Non-pigmented ciliary epithelial cell (primary cell): ENCODE results near the gene MCAM.

ENCODE experiments used
- DNase-seq: peaks from one replicate; pipeline ENCODE4 v3.0.0-alpha.2; 2010; ENCODE audit warnings: low read depth

The MCAM gene

DNA sequence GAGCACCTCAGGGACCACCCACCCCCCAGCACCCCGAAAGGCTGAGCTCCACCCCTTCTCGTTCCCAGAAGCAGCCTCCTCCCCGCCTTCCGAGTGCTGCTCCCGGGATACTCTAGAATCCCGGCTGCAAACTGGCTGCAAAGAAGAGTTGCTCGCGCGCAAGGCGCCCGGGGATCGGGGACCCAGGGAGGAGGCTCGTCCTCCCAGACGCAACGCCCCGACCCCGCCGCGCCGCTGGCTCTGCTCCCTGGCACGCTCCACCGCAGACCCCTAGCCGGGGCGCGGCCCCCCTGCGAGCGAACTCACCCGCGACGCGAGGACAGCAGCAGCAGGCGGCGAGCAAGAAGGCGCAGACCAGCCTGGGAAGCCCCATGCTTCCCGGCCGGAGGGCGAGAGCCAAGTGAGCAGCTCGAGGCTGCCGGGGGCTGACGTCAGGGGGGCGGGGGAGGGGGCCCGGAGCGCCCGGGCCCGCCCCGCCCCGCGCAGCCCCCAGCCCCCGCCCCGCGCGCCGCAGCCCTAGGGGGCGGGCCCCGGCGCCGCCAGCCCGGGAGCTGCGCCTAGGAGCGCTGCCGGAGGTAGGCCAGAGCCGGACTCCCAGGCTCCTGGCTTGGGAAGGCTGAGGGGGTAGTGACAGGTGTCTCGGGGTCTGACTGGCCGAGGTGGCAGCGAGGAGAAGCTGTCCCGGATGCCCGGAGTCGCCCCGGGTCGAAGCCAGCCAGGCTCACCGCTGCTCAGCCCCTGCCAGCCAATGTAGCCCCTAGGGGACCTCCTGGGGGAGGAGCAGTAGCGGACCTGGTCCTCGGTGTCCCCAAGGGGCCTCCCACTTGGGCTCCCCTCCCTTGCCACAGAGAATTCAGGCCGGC, at the start of gene MCAM:
TSS of gene MCAM (minus strand) at position 402 of the 863 bp plus-strand sequence. CDS start at position 373, 29 bp downstream.
- no peak for DNase-seq

GRCh38 chr11:119365071-119365591, 48.2 kb upstream of the MCAM start:
- DNase-seq = no peak

DNA sequence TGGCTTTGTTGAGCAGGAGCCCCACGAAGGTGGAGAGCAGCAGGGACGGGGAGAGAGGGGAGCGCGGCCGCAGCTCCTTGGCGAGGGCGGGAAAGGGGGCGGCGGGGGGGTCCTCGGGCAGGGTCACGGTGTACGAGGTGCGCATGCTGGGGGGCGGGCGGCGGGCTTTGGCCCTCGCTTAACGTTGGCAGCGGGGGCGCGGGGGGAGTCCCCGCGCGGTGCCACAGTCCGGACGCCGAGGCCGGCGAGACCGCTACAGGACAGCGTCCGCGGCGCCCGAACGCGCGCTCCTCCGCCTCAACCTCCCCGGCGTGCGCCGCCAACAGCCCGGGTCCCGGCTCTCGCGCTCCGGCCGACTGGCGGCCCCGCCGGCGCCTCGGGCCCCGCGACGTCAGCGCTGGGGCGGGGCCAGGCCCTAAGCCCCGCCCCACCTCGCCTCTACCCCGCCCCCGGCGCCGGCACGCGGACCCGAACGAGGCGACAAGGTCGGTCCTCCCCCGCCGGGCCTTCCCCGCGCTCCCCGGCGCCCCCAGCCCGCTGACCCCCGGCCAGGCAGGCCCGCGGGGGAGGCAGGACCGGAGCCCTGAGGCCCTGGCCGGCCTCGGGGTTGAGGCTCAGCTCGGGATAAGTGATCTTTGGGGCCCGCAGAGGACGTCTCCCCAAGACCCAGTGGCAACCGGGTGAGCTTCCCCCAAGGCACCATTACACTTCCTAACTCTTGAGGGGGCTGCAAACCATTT, 47.1 kb upstream of the MCAM start:
- DNase-seq = no peak

DNA sequence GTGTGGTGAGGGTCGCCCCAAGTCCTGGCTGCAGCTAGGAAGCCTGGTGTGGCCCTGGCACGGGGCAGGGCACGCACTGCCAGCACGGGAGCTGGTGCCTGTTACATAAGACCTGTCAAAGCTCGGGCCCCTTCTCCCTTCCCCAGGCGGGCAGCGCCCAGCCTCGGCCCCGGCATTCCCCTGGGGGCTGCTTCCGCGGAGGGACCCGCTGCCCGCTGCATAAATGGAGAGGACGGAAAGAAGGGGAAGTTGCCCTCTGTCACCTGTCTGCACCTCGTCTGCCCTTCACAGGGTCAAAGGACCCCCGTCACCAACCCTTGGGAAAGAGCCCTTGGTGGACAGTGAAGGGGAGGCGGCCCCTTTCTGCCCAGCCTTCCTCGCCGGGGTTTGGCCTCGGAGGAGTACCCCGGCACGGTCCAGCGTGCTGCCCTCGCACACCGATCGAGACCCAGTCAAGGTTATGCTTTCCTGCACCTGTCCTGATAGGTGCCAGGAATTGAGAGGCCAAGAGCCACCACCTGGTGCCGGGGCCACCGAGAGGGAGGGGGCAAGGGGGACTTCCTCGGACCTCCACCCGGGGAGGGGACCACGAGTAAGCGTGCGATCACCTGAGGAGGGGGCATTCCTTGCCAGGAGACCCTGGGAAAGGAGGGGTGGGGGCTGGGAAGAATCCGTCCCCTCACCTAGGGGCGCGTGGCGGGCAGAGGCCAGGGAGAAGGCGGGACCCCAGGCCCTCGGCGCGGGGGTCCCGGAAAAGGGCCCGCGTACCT, 46.3 kb upstream of the MCAM start:
- DNase-seq = no peak

GRCh38 chr11:119362741-119363080, 45.8 kb upstream of the MCAM start:
- DNase-seq = no peak

DNA sequence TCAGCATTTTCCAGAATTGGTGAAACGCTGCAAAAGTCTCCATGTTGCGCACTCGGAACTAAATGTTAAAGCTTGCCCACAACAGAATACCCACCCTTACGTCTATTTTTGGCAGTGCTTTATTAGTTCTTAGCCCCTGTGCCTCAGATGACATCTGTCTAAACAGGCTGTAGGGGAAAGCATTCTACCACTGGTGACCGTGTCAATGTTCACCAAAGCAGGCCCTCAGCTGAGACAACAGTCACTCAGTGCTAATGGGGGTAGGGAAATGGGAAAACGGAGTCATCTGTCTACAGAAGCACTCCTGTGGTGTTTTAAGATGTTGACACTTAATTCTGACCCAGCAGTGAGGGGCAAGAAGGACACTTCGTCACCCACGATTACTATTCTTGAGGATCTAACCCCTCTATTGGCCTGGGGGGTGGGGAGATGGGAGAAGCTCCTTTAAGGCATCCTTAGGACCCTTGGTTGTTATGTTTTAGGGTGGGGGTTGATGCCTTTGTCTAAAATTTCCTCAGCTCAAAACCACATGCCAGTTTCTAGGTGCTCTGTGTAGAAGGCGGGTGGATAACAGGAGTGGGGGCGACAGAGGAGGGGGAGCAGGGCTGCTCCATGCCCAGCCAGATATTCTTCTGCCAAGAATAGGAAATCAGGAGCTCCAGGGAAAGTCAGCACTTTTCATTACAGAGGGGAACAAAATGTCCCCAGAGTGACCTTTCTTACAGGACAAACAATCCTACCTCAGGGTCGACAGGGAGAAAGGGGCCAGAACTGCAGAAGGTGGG, 45.2 kb upstream of the MCAM start:
- DNase-seq = no peak

GRCh38 chr11:119361056-119361787, 44.3 kb upstream of the MCAM start:
- DNase-seq = peak; percentile 49

DNA sequence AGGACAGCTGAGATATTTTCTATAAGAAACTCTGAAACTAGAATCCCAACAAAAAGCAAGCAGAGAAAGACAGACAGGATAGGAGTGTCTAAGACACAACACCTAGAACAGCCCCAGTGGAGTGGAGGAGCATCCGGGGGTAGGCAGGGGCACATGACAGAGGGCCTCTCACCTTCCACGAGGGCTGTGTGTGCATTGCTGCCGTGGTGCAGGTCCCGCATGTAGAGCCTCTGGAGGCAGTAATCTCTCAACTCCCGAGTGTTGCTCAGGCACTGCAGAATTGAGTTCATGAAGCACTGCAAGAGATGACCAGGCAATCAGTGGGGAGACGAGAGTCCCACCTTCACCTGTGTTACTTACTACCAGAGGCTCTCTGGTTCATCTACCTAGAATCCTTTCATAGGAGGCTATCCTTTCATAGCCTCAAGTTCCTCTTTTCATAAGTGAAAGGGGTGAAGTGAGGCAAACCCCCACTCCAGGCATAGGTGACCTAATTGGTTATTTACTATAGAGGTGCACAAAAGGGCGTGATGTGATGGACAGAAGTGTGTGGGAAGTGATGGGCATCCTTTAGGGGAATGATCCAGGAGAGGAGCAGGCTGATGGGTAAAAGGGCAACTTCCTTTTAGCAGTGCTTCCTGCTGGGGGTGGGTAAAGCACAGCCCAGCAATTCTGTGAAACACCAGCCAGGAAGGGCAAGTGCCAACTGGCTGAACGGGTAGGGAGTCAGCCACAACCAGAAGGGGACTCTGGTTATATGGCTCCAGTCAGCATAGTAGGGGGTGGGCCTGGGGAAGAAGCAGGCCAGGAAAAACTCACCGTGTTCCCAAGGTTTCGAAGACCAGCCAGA, 42.7 kb upstream of the MCAM start:
- DNase-seq = no peak

DNA sequence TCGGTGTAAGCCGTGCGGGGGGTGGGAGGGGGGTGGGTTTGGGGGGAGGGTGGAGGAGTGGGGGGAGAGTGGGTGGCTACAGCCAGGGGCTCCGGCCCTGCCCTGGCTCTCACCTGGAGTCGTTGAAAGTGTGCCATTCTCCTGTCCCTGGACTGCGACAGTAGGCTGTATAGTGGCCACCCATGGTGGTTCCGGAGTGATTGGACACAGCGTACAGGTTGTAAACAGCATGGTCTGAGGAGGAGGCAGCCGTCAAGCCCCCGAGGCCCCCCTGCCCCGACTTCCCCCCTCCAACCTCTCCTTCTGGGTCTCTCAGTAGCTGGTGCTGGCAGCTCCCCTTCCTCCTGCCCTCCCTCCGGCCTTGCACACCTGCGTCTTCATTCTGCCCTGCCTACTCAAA, 40.1 kb upstream of the MCAM start:
- no peak for DNase-seq

DNA sequence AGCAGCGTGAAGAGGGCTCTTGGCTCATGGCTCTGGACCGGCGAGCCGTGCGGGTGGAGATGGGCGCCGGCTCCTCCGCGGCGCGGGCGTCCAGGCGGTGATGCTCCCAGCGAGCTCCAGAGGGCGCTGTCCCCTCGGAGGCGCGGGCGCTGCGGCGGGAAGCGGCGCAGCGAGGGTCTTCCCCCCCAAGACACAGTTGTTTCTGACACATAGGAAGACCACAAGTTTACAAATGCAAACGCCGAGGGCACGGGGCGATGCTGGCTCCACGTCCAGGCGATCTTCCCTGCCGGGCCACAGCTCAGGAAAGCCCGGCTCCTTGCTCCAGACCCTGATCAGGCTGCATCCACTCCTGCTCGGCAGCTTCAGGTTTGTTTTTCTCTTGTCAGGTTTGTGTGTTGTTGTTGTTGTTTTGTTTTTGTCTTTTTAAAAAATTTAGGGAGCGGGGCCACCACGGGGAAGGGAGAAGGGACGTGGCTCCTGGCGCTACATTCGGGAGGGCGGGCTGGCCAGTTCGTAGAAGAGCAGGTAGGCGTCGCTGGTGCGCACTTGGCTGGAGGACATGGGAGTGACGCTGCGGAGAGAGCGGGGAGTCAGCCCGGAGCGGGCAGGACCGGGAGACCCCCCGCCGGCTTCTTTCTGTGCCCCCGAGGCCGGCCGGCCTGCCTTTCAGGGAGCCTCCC, 39.6 kb upstream of the MCAM start:
- no peak for DNase-seq

- no peak for DNase-seq
These were observed 38.3 kb upstream of the MCAM start for GRCh38 chr11:119355091-119355843.

DNA sequence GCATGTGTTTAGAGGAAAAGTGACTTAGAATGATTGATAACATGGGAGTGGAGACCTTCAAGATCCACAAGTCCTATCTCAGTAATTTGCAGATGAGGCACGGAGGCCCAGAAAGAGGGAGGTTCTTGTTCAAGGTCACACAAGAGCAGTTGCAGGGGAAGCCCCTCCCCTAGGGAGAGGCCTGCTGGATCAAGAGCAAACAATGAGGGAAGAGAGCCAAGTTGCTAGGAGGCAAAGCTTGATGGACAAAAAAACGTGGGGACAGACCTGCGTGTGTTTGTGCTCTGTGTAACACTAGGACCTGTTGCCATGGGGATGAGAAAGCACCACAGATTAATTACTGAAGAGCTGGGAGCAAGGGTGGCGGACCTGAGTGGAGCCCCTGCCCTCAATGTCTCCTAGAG, 35.9 kb upstream of the MCAM start:
- no peak for DNase-seq

GRCh38 chr11:119351232-119351631, 34.3 kb upstream of the MCAM start:
- DNase-seq = no peak

DNA sequence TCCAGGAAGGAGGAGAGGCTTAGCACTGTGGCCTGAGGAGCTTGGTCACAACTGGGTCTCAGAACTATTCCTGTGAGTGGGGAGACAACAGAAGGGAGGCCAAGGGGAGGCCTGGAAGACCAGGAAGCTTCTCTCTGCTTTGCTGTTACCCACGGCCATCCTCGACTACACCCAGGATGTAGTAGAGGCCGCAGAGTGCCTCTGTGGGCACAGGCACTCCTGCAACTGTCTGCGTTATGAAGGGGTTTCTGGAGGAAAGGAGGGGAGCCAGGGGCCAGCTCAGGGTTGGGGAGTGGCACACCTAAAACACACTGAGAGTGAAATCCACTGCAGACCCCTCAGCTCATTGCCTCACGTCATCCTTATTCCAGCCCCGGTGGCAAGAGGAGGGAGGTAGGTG, 33.4 kb upstream of the MCAM start:
- no peak for DNase-seq

- DNase-seq = no peak
These were observed 31.1 kb upstream of the MCAM start for GRCh38 chr11:119347940-119348605.

- DNase-seq = no peak
These were observed 30.3 kb upstream of the MCAM start for GRCh38 chr11:119347242-119347641.

GRCh38 chr11:119346605-119347004, 29.7 kb upstream of the MCAM start, which contains the start of gene MFRP:
Gene MFRP (minus strand): TSS chr11:119346705. CDS start chr11:119346513, 192 bp downstream.
- no peak for DNase-seq

- no peak for DNase-seq
These were observed 28.8 kb upstream of the MCAM start for GRCh38 chr11:119345685-119346084.
